Chondrocyte (in vitro differentiated cells): Measurements from ENCODE around the gene NCAM1. TPM values are rescaled to one million over a fixed set of nuclear protein-coding genes. Genes with fewer than 3 reads are reported as not detected.

Source experiments
- DNase-seq: peaks from one replicate; pipeline ENCODE4 v3.0.0; 2021; ENCODE audit warnings: mixed read lengths, low spot score
- H3K27ac Mint-ChIP-seq: one replicate; pipeline ENCODE4 v1.8.0; 2021; ENCODE audit warnings: mild to moderate bottlenecking, moderate library complexity, mixed read lengths; ENCODE audit not compliant: unreplicated experiment
- H3K27me3 Mint-ChIP-seq: 2 replicates; pipeline ENCODE4 v1.8.0; 2021; ENCODE audit warnings: low read depth, mixed read lengths
- H3K36me3 Mint-ChIP-seq: 2 replicates; pipeline ENCODE4 v1.8.0; 2021; ENCODE audit warnings: low read depth, mixed read lengths
- H3K4me1 Mint-ChIP-seq: 2 replicates; pipeline ENCODE4 v1.8.0; 2021; ENCODE audit warnings: low read depth, mild to moderate bottlenecking, mixed read lengths
- H3K4me3 Mint-ChIP-seq: one replicate; pipeline ENCODE4 v1.8.0; 2021; ENCODE audit warnings: mild to moderate bottlenecking, moderate library complexity, mixed read lengths; ENCODE audit not compliant: unreplicated experiment
- H3K9me3 Mint-ChIP-seq: 2 replicates; pipeline ENCODE4 v1.8.0; 2021; ENCODE audit warnings: low read depth, mixed read lengths
- total RNA-seq: library from RNA; stranded (reverse); gene quantifications from 3 replicates; pipeline ENCODE4 v1.2.1, GENCODE V29; 2021
- TF ChIP-seq, protein P1 (sequence below): fragments of 200-600 bp; sonication (generic); IDR thresholded peaks from 2 replicates; pipeline ENCODE4 v1.5.0; 2021; ENCODE audit warnings: antibody characterized with exemption, mild to moderate bottlenecking, moderate library complexity

The NCAM1 gene
- total RNA-seq, 1 donor from 2014 or later, result 3.9 TPM

DNA sequence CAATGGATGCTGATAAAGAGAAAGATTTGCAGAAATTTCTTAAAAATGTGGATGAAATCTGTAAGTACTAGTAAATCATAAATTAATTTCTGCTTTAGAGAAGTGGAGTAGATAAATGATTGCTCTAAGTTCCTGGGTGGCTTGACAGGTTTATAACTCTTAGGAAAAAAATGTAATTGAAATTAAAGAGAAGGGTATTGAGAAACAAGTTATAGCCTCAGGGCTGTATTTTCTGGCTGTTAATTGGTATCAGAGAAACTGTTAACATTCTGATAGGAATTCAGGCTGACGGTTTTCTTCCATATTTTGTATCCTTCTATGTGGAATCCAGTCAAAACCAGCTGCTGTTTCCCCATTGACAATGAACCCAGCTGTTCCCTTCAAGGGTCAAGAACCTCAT lies 355.0 kb downstream of the NCAM1 start:
- Mint-ChIP-seq H3K4me1 (peaks cover 15% of the 10 kb centered on the region), H3K36me3 (peaks cover 12% of the 10 kb centered on the region), H3K27me3 (no peaks in the 10 kb centered on the region), H3K4me3 (no peak overlapping the region), H3K27ac (no peak overlapping the region), H3K9me3 (no peaks in the 10 kb centered on the region)
- DNase-seq, result no peak
- TF ChIP-seq, protein P1, sequence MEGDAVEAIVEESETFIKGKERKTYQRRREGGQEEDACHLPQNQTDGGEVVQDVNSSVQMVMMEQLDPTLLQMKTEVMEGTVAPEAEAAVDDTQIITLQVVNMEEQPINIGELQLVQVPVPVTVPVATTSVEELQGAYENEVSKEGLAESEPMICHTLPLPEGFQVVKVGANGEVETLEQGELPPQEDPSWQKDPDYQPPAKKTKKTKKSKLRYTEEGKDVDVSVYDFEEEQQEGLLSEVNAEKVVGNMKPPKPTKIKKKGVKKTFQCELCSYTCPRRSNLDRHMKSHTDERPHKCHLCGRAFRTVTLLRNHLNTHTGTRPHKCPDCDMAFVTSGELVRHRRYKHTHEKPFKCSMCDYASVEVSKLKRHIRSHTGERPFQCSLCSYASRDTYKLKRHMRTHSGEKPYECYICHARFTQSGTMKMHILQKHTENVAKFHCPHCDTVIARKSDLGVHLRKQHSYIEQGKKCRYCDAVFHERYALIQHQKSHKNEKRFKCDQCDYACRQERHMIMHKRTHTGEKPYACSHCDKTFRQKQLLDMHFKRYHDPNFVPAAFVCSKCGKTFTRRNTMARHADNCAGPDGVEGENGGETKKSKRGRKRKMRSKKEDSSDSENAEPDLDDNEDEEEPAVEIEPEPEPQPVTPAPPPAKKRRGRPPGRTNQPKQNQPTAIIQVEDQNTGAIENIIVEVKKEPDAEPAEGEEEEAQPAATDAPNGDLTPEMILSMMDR, result no peak

DNA sequence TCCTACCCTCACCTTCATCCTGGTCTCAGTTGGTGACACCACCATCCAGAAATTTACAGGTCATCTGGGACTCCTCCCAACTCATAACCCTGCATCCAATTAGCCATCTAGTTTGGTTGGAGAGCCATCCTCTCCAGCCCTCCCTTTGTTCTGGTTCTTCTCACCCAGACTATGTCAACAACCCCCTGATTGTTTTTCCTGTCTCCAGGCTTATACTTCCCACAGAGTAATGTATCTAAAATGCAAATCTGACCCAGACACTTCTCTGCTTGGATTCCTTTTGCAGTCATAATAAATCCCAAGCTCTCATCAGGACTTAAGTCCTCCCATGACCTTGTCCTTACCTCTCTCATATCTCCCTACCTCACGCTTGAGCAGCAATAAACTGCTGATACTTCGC lies 356.1 kb downstream of the NCAM1 start:
- no peak overlapping the region for H3K4me3 Mint-ChIP-seq
- TF ChIP-seq, protein P1, result no peak

GRCh38 chr11:113319085-113319484 lies 357.9 kb downstream of the NCAM1 start:
- peaks cover 9% of the 10 kb centered on the region for H3K4me1 Mint-ChIP-seq
- H3K27ac Mint-ChIP-seq, result no peak overlapping the region
- H3K36me3 Mint-ChIP-seq, result peaks cover 12% of the 10 kb centered on the region
- no peaks in the 10 kb centered on the region for H3K9me3 Mint-ChIP-seq
- TF ChIP-seq, protein P1, result no peak
- no peak overlapping the region for H3K4me3 Mint-ChIP-seq
- no peak for DNase-seq
- no peaks in the 10 kb centered on the region for H3K27me3 Mint-ChIP-seq

More for the DNA sequence above, 356.1 kb downstream of the NCAM1 start:
- Mint-ChIP-seq H3K27ac (no peak overlapping the region), H3K27me3 (no peaks in the 10 kb centered on the region), H3K36me3 (peaks cover 12% of the 10 kb centered on the region), H3K4me1 (peaks cover 15% of the 10 kb centered on the region), H3K9me3 (no peaks in the 10 kb centered on the region)
- no peak for DNase-seq

- Mint-ChIP-seq H3K36me3 (peaks cover 12% of the 10 kb centered on the region), H3K4me3 (no peak overlapping the region), H3K27me3 (no peaks in the 10 kb centered on the region), H3K27ac (no peak overlapping the region), H3K4me1 (no peaks in the 10 kb centered on the region), H3K9me3 (no peaks in the 10 kb centered on the region)
- TF ChIP-seq, protein P1, result no peak
- DNase-seq, result no peak
These were observed 360.9 kb downstream of the NCAM1 start for GRCh38 chr11:113322158-113322557.

DNA sequence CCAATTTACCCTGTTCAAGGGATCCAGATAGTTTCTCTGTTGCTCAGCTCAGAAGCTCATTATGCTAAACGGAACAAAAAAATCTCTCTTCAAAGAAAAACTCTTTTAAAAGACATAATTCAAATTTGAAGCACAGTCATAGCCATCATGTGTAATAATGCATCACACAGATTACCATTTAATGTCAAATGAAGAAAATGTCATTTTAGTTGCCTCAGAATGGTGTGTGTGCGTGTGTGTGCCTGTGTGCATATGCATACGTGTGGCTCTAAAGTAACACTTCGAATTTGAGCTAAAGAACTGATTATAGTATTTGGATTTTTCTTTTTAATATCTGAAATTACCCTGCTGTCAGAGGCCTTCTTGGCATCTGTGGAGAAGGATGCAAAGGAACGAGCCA lies 363.0 kb downstream of the NCAM1 start:
- Mint-ChIP-seq H3K27me3 (no peaks in the 10 kb centered on the region), H3K27ac (no peak overlapping the region), H3K4me3 (no peak overlapping the region), H3K9me3 (no peaks in the 10 kb centered on the region), H3K4me1 (no peaks in the 10 kb centered on the region), H3K36me3 (peaks cover 3% of the 10 kb centered on the region)
- TF ChIP-seq, protein P1, result no peak
- no peak for DNase-seq
